GM19467 (cell line): ENCODE data around the gene TM4SF1.

Experiments
- ATAC-seq: cut with Tn5 transposase; IDR thresholded peaks from one replicate; pipeline ENCODE4 v1.9.1; 2021; ENCODE audit warnings: mild to moderate bottlenecking, moderate library complexity; ENCODE audit not compliant: unreplicated experiment

The TM4SF1 gene

GRCh38 chr3:149375501-149376196 is 1.8 kb downstream of the TM4SF1 start:
- no peak for ATAC-seq

- ATAC-seq = no peak
Observed at GRCh38 chr3:149374793-149375500, 2.5 kb downstream of the TM4SF1 start.

- ATAC-seq = no peak
Observed at GRCh38 chr3:149374391-149374790, 3.1 kb downstream of the TM4SF1 start.

GRCh38 chr3:149373235-149374125 is 4.0 kb downstream of the TM4SF1 start:
- no peak for ATAC-seq

- ATAC-seq = no peak
Observed at GRCh38 chr3:149371723-149372114, 5.7 kb downstream of the TM4SF1 start.

- no peak for ATAC-seq
Observed at GRCh38 chr3:149371001-149371722, 6.3 kb downstream of the TM4SF1 start.

GRCh38 chr3:149369991-149370866 is 7.2 kb downstream of the TM4SF1 start:
- no peak for ATAC-seq

- ATAC-seq = no peak
Observed at GRCh38 chr3:149368674-149369497, 8.6 kb downstream of the TM4SF1 start.

GRCh38 chr3:149368201-149368673 is 9.2 kb downstream of the TM4SF1 start:
- no peak for ATAC-seq

- ATAC-seq = no peak
Observed at GRCh38 chr3:149366941-149367840, 10.3 kb downstream of the TM4SF1 start.

GRCh38 chr3:149366031-149366430 is 11.4 kb downstream of the TM4SF1 start:
- ATAC-seq = no peak

GRCh38 chr3:149364624-149365023 is 12.8 kb downstream of the TM4SF1 start:
- ATAC-seq = no peak

GRCh38 chr3:149363053-149363452 is 14.4 kb downstream of the TM4SF1 start:
- ATAC-seq = no peak

GRCh38 chr3:149362366-149362765 is 15.1 kb downstream of the TM4SF1 start:
- ATAC-seq = no peak

GRCh38 chr3:149356630-149357029 is 20.8 kb downstream of the TM4SF1 start:
- no peak for ATAC-seq

GRCh38 chr3:149356044-149356592 is 21.3 kb downstream of the TM4SF1 start:
- no peak for ATAC-seq

GRCh38 chr3:149353581-149354184 is 23.8 kb downstream of the TM4SF1 start:
- ATAC-seq = no peak
